ENCODE data around the gene VPREB3.

Gene VPREB3

GRCh38 chr22:23722724-23723123 is 31.5 kb downstream of the VPREB3 start:
- DNase-seq: peak; percentile 48

GRCh38 chr22:23722160-23722559 is 32.1 kb downstream of the VPREB3 start:
- DNase-seq: peak; percentile 50

GRCh38 chr22:23720855-23721254 is 33.4 kb downstream of the VPREB3 start:
- no peak for DNase-seq

- no peak for DNase-seq
Measured at GRCh38 chr22:23718371-23719165, 35.7 kb downstream of the VPREB3 start.

GRCh38 chr22:23716811-23717801 is 37.1 kb downstream of the VPREB3 start:
- DNase-seq: peak; percentile 83

- DNase-seq: no peak
Measured at GRCh38 chr22:23715806-23716375, 38.3 kb downstream of the VPREB3 start.

GRCh38 chr22:23714596-23715578 is 39.3 kb downstream of the VPREB3 start:
- no peak for DNase-seq

- DNase-seq: no peak
Measured at GRCh38 chr22:23713696-23714595, 40.3 kb downstream of the VPREB3 start.

- DNase-seq: no peak
Measured at GRCh38 chr22:23712256-23712655, 42.0 kb downstream of the VPREB3 start.

GRCh38 chr22:23709107-23709506 is 45.1 kb downstream of the VPREB3 start:
- no peak for DNase-seq

GRCh38 chr22:23708270-23708669 is 46.0 kb downstream of the VPREB3 start:
- no peak for DNase-seq

- no peak for DNase-seq
Measured at GRCh38 chr22:23705358-23705757, 48.9 kb downstream of the VPREB3 start.

GRCh38 chr22:23704829-23705228 is 49.4 kb downstream of the VPREB3 start:
- DNase-seq: no peak

- no peak for DNase-seq
Measured at GRCh38 chr22:23704062-23704461, 50.2 kb downstream of the VPREB3 start.
